ENCODE results near the gene ABTB2.

GRCh38 chr11:34313099-34313517 lies 44.7 kb downstream of the ABTB2 start:
- TF ChIP-seq SRSF1 (IDR thresholded peaks at IDR 0.05; ENCODE audit: low read depth, low read length) (no peak), ATF1 (CRISPR knock-in tag; IDR thresholded peaks at IDR 0.05) (no peak), ATF1 (tag; IDR thresholded peaks at IDR 0.05) (no peak), ATF6 (CRISPR knock-in tag; IDR thresholded peaks at IDR 0.05) (no peak), ATF7 (IDR thresholded peaks at IDR 0.05) (no peak), CHD2 (IDR thresholded peaks at IDR 0.05; ENCODE audit: low read depth, low read length) (no peak), ZNF431 (CRISPR knock-in tag; IDR thresholded peaks at IDR 0.05) (no peak), POLR2A (conservative IDR thresholded peaks at IDR 0.05) (no peak), USF2 (CRISPR knock-in tag; IDR thresholded peaks at IDR 0.05) (no peak), JUN (IDR thresholded peaks at IDR 0.05; ENCODE audit: borderline replicate concordance, low read depth, low read length) (no peak), JUN (CRISPR knock-in tag; IDR thresholded peaks at IDR 0.05; ENCODE audit: borderline replicate concordance) (no peak), BCL6 (CRISPR knock-in tag; IDR thresholded peaks at IDR 0.05) (no peak), HDGF (IDR thresholded peaks at IDR 0.05) (no peak)
- TF ChIP-seq, protein P1, sequence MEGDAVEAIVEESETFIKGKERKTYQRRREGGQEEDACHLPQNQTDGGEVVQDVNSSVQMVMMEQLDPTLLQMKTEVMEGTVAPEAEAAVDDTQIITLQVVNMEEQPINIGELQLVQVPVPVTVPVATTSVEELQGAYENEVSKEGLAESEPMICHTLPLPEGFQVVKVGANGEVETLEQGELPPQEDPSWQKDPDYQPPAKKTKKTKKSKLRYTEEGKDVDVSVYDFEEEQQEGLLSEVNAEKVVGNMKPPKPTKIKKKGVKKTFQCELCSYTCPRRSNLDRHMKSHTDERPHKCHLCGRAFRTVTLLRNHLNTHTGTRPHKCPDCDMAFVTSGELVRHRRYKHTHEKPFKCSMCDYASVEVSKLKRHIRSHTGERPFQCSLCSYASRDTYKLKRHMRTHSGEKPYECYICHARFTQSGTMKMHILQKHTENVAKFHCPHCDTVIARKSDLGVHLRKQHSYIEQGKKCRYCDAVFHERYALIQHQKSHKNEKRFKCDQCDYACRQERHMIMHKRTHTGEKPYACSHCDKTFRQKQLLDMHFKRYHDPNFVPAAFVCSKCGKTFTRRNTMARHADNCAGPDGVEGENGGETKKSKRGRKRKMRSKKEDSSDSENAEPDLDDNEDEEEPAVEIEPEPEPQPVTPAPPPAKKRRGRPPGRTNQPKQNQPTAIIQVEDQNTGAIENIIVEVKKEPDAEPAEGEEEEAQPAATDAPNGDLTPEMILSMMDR (IDR thresholded peaks at IDR 0.05 in 2 of 3, conservative IDR thresholded peaks at IDR 0.05 in 1 of 3; ENCODE audit: insufficient read depth in 2 of 3, low read depth in 1 of 3, low read length in 3 of 3): no peak

Measured in K562 (cell line).